ENCODE results near the gene GALNT9. TPM values are rescaled to one million over a fixed set of nuclear protein-coding genes. Genes with fewer than 3 reads are reported as not detected.

The GALNT9 gene
- total RNA-seq, 6 experiments from 2014 or later = not detected

DNA sequence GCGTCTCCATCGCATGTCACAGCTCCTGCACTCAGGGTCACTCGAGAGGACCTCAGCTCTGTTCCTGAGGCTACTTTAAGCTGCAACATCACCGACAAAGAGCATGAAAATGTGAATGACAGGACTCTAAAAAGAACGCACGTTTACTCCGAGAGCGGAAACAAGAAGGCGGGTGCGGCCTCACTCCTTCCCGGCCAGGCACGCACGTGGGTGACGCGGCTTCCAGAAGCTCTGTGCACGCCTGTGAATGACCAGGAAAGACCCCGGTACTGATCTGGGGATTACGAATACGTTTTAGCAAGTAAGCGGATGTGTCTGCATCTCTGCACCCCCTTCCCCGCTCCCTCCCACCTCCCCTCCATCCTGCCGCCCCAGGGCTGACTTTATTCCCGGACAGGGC lies 15.2 kb upstream of the GALNT9 start:
- H3K9me3 Mint-ChIP-seq = peaks cover 10% of the 10 kb centered on the region
- peaks cover 27% of the 10 kb centered on the region for H3K27me3 Mint-ChIP-seq (ENCODE audit: insufficient read depth)
- TF ChIP-seq, protein P1, sequence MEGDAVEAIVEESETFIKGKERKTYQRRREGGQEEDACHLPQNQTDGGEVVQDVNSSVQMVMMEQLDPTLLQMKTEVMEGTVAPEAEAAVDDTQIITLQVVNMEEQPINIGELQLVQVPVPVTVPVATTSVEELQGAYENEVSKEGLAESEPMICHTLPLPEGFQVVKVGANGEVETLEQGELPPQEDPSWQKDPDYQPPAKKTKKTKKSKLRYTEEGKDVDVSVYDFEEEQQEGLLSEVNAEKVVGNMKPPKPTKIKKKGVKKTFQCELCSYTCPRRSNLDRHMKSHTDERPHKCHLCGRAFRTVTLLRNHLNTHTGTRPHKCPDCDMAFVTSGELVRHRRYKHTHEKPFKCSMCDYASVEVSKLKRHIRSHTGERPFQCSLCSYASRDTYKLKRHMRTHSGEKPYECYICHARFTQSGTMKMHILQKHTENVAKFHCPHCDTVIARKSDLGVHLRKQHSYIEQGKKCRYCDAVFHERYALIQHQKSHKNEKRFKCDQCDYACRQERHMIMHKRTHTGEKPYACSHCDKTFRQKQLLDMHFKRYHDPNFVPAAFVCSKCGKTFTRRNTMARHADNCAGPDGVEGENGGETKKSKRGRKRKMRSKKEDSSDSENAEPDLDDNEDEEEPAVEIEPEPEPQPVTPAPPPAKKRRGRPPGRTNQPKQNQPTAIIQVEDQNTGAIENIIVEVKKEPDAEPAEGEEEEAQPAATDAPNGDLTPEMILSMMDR (IDR thresholded peaks at IDR 0.05) = no peak
- no peak for DNase-seq
- H3K36me3 Mint-ChIP-seq (ENCODE audit: low read depth) = peaks cover 5% of the 10 kb centered on the region; the same call in 1 of the 2 replicates
- no peak overlapping the region for H3K4me3 Mint-ChIP-seq
- no peaks in the 10 kb centered on the region for H3K4me1 Mint-ChIP-seq (ENCODE audit: low read depth)
- no peak overlapping the region for H3K27ac Mint-ChIP-seq

DNA sequence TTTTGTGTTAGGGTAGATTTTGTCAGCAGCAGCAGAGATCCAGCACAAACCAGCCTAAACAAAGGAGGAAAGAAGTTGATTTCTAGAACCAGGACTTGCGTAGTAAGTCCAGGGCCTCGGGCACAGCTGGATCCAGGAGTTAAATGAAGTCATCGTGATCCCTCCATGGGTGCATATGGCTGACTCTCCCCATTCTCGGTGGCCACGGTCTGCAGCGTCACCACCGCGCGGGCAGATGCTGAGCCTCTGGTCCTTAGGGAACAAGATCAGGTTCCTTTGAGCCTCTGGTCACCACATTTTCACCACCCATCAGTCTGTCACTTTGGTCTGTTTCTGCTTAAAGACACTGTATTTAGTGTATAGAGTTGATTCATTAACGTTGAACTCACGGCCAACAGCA lies 14.8 kb upstream of the GALNT9 start:
- Mint-ChIP-seq H3K4me1 (ENCODE audit: low read depth) (no peaks in the 10 kb centered on the region), H3K4me3 (no peak overlapping the region), H3K36me3 (ENCODE audit: low read depth) (peaks cover 5% of the 10 kb centered on the region; the same call in 1 of the 2 replicates), H3K27me3 (ENCODE audit: insufficient read depth) (peaks cover 29% of the 10 kb centered on the region), H3K27ac (no peak overlapping the region), H3K9me3 (peaks cover 10% of the 10 kb centered on the region)
- TF ChIP-seq, protein P1 (IDR thresholded peaks at IDR 0.05) = no peak
- DNase-seq = no peak

DNA sequence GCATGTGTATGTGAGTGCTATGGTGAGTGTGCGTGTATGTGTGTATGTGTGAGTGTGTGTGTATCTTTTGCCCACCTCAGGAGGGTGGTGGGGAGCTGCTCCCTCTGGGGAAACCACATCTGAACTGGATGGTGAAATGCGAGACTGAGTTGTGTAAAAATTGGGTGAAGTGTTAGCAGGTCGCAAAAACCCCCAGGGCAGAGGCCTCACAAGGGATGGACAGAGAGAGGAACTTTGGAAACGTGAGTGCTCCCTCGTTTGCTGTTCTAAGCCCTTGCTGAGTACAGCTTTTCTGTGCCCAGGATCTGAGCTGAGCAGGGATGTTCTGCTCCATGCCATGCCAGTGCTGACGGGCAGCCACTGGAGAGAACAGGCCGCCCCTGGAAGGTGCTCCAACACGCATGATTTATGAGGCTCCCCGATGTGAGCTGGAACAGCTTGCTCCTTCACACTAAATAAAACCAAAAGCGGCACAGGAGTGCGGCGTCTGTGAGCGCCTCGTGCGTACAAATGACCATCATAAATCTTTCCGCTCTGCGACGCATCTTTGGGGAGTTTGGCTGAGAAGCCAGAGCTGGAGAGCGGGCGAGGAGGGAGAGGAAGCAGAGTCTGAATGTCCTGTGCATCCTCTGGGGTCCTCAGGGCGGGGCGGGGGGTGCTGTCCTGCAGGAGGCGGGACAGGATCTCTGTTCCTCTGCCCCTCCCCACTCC lies 14.1 kb upstream of the GALNT9 start:
- Mint-ChIP-seq H3K36me3 (ENCODE audit: low read depth) (peaks cover 5% of the 10 kb centered on the region; the same call in 1 of the 2 replicates), H3K4me1 (ENCODE audit: low read depth) (no peaks in the 10 kb centered on the region), H3K4me3 (no peak overlapping the region), H3K27ac (no peak overlapping the region), H3K27me3 (ENCODE audit: insufficient read depth) (peaks cover 29% of the 10 kb centered on the region), H3K9me3 (peaks cover 9% of the 10 kb centered on the region)
- no peak for DNase-seq
- TF ChIP-seq, protein P1 (IDR thresholded peaks at IDR 0.05) = no peak

DNA sequence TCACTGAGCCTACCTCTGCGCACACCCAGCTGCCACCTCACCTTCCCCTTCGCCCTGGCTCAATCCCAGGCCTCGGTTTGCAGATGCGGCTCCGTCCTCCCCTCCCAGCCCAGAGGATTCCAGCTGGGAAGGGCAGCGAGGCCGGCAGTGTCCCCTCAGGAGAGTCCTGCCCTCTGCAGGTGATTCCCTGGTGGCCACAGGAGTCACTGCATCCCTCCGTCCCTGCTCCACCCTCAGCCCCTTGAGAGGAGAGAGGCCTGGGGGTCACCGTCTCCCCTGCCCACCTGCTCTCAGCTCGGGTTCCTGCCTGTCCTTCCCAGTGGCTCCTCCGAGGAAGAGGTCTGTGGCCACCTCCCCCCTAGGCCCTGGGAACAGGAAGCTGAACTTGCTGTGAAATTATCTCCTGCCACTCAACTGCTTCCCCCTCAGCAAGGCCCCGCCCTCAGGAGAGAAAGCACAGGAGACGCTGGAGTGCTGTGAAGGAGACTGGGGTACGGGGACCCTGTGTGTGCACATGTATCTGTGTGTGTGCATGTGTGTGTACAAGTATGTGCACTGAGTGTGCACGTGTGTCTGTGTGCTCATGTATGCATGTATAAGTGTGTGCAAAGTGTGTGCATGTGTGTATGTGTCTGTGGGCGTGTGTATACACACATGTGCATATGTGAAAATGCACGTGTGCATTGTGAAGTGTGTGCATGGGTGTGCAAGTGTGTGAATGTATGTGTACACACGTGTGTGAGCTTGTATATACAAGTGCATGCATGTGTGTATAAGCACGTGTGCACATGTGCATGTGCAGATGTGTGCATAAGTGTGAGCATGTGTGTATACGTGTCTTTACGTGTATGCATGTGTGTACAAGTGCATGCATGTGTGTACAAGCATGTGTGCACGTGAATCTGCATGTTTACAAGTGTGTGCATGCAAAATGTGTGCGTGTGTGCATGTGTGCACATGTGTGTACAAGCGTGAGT lies 13.2 kb upstream of the GALNT9 start:
- Mint-ChIP-seq H3K27ac (no peak overlapping the region), H3K9me3 (peaks cover 14% of the 10 kb centered on the region), H3K4me1 (ENCODE audit: low read depth) (no peaks in the 10 kb centered on the region), H3K27me3 (ENCODE audit: insufficient read depth) (peaks cover 29% of the 10 kb centered on the region), H3K4me3 (no peak overlapping the region), H3K36me3 (ENCODE audit: low read depth) (peaks cover 9% of the 10 kb centered on the region)
- TF ChIP-seq, protein P1 (IDR thresholded peaks at IDR 0.05) = peak; percentile 57
- DNase-seq = no peak

DNA sequence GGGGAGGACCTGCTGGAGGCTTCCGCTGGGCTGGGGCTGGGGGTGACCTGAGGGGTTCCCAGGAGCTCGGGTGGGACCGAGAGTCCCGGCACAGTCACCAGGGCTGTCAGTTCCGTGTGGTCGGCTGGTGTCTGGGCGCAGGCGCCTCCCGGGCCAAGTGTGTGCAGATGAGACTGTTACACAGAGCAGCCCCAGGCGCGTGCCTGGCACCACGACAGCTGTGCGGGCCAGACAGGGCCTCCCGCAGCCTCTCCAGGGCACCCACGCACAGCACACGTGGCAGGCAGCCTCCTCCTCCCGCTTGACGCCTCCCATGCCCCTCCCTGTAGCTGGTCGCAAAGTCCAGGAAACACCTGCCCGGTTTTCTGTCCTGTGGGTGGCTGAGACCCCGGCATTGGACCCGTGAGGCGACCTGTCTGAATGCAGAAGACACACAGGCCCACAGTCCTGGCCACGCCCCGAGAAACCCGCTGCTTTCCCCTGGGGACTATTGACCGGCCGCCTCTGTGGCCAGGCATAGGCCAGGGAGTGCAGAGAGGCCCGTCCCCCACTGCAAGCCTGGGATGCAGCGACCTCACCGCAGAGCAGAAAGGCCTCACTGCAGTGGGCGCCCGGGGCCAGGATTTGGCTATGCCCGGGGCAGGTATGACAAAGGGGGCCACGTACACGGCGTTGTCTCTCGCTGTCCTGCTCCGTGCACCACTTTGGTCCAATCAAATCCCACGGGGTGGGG lies 12.1 kb upstream of the GALNT9 start:
- Mint-ChIP-seq H3K27ac (no peak overlapping the region), H3K27me3 (ENCODE audit: insufficient read depth) (peaks cover 35% of the 10 kb centered on the region), H3K4me1 (ENCODE audit: low read depth) (no peaks in the 10 kb centered on the region), H3K9me3 (peaks cover 19% of the 10 kb centered on the region), H3K36me3 (ENCODE audit: low read depth) (peaks cover 13% of the 10 kb centered on the region), H3K4me3 (no peak overlapping the region)
- TF ChIP-seq, protein P1 (IDR thresholded peaks at IDR 0.05) = no peak
- DNase-seq = no peak
